Peyer's patch (tissue), 4 donors: Measurements from ENCODE around the gene ARHGEF39.

ENCODE experiments used
- POLR2A ChIP-seq, 2 donors: fragments of 450-650 bp; IDR thresholded peaks; one replicate each; pipeline ENCODE4 v1.5.1; 2017; ENCODE audit warnings: antibody characterized with exemption in 2 of 2, mild to moderate bottlenecking in 2 of 2, moderate library complexity in 2 of 2
- TF ChIP-seq, protein P1 (sequence below), 6 experiments: fragments of 450-650 bp in 4 of 6; fragments of 200-600 bp in 2 of 6; sonication (generic) in 1 of 6; IDR thresholded peaks; one replicate each; pipeline ENCODE4 v1.5.1; 2017 to 2019; ENCODE audit warnings: antibody characterized with exemption in 6 of 6, mild to moderate bottlenecking in 3 of 6, moderate library complexity in 1 of 6

DNA sequence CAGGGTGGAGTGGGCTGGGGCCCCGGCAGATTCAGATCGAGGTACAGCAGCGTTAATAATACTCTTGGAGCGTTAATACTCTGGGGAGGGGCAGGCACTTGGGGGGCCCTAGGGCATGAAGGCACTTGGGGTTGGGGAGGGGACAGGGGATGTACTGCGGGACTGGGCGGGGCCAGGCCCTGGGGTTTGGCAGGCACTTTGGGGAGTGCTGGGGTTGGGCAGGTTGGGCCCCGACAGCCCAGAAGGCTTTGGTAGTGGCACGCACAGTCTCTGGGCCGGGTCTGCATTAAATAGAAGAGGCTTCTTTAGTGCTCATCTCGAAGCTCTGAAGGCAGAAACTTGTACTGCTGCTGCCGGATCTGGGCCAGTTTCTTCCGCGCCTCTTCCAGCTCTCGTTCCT lies 32.5 kb upstream of the ARHGEF39 start:
- TF ChIP-seq POLR2A (IDR thresholded peaks at IDR 0.05) = no peak
- TF ChIP-seq, protein P1, sequence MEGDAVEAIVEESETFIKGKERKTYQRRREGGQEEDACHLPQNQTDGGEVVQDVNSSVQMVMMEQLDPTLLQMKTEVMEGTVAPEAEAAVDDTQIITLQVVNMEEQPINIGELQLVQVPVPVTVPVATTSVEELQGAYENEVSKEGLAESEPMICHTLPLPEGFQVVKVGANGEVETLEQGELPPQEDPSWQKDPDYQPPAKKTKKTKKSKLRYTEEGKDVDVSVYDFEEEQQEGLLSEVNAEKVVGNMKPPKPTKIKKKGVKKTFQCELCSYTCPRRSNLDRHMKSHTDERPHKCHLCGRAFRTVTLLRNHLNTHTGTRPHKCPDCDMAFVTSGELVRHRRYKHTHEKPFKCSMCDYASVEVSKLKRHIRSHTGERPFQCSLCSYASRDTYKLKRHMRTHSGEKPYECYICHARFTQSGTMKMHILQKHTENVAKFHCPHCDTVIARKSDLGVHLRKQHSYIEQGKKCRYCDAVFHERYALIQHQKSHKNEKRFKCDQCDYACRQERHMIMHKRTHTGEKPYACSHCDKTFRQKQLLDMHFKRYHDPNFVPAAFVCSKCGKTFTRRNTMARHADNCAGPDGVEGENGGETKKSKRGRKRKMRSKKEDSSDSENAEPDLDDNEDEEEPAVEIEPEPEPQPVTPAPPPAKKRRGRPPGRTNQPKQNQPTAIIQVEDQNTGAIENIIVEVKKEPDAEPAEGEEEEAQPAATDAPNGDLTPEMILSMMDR (IDR thresholded peaks at IDR 0.05) = no peak
